ENCODE data around the gene ASTN1.
A peak's percentile ranks its signal among the peaks of the same experiment; 100 is the strongest.

The ASTN1 gene

GRCh38 chr1:176987016-176987415, 177.5 kb downstream of the ASTN1 start:
- peak; percentile 6 for DNase-seq

- no peak for DNase-seq
Measured at GRCh38 chr1:176983731-176984130, 180.8 kb downstream of the ASTN1 start.

DNA sequence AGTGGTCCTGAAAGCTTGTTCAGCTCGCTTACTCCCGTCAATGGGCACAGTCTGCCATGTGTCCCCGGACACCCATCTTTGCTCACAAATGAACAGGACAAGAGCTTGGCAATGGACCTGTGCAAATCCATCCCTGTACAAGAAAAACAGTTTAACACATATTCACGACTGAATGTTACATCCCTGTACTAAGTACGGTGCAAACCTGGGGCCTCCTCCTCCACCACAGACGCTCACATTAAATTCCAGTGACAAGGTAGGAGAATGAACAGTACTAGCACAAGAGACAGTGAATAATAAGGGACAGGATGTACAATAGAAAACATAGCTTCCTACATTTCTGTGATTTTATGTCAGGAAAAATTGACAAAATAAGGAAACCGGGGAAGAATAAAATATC, 187.7 kb downstream of the ASTN1 start:
- DNase-seq: no peak

- no peak for DNase-seq
Measured at GRCh38 chr1:176976225-176976624, 188.3 kb downstream of the ASTN1 start.

GRCh38 chr1:176964687-176965086, 199.8 kb downstream of the ASTN1 start:
- no peak for DNase-seq

- DNase-seq: no peak
Measured at GRCh38 chr1:176963181-176963580, 201.3 kb downstream of the ASTN1 start.

DNA sequence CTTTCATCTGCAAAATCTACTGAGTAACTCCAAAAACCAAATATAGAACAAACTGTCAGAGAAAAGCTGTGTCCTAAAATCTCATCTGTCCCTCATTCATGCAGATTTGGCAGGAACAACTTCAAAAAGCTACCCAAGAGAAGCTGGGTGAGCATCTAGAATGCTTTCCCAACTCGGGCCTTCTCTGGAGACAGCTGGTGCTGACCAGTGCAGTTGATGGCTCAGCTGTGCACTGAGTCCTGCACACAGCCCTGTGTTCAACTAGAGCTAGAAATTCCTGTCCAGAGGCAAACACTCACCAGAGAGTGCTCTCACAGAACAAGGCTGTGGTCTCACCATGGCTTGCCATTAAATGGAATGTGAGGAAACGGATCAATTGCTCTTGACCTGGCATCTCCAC, 202.8 kb downstream of the ASTN1 start:
- DNase-seq: no peak

- no peak for DNase-seq
Measured at GRCh38 chr1:176959191-176959820, 205.2 kb downstream of the ASTN1 start.

GRCh38 chr1:176957603-176958002, 206.9 kb downstream of the ASTN1 start:
- no peak for DNase-seq

GRCh38 chr1:176954242-176954641, 210.3 kb downstream of the ASTN1 start:
- DNase-seq: no peak

DNA sequence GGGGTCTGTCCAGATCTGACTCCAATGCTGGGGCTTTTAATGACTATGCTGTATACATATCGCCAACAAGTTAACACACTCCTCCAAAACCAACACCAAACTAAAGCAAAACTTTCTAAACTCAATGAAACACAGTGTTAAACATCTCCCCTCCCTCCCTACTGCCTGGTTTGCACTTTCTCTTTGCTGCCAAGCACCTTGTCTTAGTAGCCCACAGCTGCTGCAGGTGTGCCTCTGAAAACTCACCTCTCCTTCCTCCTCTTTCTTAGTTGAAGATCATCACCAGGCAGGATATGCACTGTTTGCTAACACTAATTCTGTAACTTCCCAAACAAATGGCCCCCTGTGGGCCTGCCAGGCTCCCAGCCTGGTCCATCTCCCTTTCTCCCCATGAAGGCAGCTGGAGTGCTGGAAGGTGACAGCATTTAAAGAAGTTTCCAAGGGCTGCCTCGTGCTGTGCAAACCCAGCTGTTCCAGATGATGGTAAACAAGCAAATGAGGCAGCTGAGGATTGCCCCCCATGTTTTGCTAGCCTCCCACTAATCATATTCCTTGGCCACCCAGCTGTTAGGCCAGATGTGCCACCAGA, 213.7 kb downstream of the ASTN1 start:
- no peak for DNase-seq

DNA sequence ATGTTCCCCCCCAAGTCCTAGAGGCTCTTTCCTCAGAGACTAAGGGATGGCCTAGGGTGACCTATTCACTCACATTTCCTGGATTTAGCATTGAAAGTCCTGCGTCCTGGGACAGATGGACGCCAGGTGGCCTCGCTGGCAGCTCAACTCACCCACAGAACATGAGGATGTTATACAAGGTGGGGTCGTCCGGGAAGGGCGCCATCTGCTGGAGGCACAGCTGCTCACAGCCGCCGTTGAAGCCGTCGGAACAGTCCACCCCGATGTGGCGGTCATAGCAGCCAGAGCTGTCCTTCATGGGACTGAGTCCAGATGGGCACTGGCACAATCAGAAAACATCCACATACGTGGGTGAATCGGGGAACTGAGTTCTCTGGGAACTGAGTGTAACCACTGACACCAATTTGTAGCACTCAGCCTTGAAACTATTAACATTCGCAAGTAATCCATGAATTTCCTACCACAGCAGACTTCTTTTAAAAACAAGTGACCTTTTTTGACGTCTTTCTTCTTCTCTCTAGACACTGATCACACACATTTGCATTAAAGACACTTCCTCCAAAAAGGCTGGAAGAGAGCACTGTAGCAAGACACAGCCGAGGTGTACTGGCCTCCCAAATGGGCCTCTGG, 215.4 kb downstream of the ASTN1 start:
- peak; percentile 28 for DNase-seq

- no peak for DNase-seq
Measured at GRCh38 chr1:176944606-176945005, 219.9 kb downstream of the ASTN1 start.

GRCh38 chr1:176943783-176944182, 220.7 kb downstream of the ASTN1 start:
- no peak for DNase-seq

DNA sequence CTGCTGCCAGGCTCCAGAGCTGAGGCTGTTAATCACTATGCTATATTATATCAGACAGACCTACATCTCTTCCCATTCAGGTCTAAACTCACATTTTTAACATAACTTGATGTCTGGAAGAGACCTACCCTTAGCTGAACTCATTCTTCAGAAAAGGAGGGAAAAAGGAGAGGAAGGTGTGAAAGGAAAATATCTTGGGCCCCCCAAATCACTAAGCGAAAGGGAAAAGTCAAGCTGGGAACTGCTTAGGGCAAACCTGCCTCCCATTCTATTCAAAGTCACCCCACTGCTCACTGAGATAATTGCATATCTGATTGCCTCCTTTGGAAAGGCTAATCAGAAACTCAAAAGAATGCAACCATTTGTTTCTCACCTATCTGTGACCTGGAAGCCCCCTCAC, 222.2 kb downstream of the ASTN1 start:
- no peak for DNase-seq

GRCh38 chr1:176939993-176940392, 224.5 kb downstream of the ASTN1 start:
- DNase-seq: no peak

DNA sequence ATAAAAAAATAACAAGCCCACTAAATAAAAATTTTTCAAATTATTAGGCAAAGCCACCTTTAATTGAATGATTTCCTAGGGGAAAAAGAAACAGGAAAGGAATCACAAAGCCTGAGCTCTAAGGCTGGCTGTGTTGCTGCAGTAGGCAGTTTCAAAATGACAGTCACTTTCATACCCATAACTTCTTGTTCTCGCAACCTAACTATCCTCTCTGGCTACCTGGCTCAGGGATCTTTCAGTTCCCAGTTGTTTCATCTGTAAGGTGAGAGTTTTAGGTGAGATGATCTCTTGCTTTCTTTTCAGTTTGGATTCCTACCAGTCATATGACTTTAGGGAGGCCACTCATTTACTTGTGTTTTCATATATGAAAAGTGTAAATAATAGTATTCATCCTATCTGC, 226.1 kb downstream of the ASTN1 start:
- DNase-seq: no peak

DNA sequence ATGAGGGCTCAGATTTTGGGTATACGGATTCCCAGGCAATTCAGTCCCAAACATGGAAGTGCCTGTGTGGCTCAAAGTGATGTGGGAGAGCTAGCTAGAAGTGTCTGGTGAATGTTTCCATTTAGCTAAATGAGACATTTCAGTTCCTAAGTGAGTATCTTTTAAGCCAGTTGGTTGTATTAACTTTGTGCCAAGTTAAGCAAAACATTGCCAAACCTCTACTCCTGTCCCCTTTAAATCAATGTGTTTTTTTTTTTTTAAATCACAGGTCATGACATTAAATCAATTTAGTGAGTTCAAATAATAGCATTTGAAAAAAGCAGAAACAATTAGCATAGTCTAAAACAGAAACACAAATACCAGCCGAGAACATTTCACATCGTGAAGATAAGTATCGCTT, 230.1 kb downstream of the ASTN1 start:
- no peak for DNase-seq

DNA sequence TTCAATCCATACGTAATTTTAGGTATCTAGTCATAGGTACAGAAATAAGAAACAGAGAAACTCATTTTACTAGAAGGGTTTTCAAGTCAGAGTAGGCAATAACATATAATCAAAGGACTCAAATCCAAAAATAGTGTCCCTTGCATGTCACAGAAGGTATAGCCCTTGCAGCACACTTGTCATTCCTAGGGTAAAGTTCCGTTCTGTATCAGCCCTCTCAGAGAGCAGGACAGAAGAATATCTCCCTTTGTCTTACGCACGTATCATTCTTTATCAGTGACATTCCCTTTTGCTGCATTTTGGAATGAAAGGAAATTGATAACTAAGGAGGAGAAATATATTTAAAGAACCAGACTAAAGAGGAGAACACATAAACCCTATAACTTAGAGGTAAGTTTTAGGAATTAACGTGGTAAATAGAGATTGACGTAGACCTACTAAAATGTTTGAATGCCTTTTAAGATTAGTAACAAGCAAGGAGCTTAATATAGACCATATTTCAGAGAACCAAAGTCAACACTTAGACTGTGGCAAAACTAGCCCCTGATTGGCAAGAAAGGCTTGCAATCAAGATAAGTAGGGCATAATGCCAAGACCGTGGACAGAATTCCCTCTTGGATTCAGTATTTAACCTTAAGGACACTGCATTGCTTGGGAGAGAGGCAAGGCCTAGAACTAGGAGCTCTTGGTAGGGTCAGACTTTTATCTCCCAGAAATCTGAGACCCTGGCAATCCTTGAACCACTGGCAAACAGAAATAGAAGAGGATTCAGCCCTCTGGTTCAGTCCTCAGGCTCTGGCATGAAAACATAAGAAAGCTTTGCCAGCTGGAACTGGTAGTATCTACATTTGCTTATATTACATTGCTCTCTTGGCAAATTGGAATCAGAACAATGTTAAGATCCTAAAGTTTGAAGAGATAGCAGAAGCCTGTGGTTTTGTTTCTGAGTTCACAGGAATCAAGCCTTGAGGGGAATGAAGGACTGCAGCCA, 232.1 kb downstream of the ASTN1 start:
- no peak for DNase-seq

DNA sequence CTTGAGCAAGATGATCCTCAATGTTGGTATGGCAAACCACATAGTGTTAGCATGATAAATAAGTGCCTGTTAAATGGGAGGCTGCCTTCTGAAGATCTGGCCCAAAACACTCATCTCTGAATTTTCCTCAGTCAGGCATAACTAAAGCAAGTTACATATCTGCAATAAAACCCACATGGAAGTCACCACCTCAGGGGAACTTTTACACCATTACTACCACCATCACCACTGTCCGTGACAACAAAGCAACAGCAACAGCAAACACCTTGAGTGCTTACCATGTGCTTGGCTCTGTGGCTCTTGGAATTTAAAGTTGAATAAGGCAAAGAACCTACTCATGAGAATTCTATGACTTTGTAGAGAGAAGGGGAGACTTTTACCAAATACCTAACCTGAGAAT, 233.0 kb downstream of the ASTN1 start:
- no peak for DNase-seq

DNA sequence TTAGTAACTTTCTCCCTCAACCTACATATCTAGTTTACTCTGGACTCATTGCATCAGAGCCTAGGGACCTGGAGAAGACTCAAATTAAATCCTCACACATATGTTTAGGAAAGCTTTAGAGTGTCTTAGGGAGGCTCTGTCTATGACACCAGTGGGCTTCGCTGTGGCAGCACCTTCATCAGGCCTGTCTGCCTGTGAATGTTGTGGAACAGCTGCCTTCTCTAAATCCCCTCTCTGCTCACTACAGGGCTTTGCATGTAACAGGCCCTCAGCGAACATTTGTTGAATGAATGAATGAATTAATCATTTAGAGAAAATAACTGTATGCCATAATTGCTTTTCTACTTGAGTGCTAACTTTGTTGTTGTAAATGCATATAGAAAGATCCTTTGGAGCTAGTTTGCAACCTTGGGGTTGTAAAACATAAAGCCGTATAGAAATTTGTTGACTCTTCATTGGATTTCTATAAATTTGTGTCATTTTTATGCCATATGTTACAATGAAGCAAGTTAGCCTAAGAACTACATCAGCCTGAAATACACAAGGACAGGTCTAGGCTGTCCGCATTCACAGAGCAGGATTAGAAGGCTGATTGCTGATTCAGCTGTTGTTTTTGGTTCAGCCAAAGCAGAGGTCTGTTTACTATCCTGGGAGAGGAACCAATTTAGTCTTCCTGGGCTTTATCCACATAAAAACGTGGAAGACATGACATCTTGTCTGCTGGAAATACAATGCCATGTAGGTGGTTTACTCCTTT, 238.0 kb downstream of the ASTN1 start:
- DNase-seq: no peak

DNA sequence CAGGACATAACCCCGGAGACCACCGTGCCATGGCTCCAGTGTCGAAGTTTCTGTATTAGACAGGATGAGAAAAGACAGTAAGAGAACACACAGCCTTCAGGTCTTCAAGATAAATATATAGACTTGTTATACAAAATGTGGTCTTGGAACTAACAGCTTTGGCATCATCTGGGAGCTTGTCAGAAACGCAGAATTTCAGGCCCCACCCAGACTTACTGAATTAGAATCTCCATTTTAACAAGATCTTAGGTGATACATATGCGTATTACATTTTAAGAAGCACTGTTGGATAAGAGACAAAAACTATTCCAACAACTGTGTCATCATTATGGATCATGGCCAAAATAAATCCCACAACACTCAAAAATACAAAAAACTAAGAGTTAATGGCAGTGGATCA, 239.3 kb downstream of the ASTN1 start:
- DNase-seq: no peak
